HepG2 (cell line): Measurements from ENCODE around the gene TM4SF18. TPM values are rescaled to one million over a fixed set of nuclear protein-coding genes. Genes with fewer than 3 reads are reported as not detected.

ENCODE experiments used
- GATAD2A ChIP-seq: IDR thresholded peaks from 2 replicates; pipeline ENCODE4 v1.6.1; 2016
- IKZF4 ChIP-seq: sonication (generic); formaldehyde crosslinking; IDR thresholded peaks from 2 replicates; pipeline ENCODE4 v1.5.1; 2020; ENCODE audit warnings: borderline replicate concordance, mild to moderate bottlenecking, low read depth, missing genetic modification reagents; ENCODE audit errors: not compliant biosample characterization
- MYNN ChIP-seq: sonication (generic); formaldehyde crosslinking; IDR thresholded peaks from 2 replicates; pipeline ENCODE4 v1.4.0; 2020; ENCODE audit warnings: mild to moderate bottlenecking, low read depth, missing genetic modification reagents
- SIN3A ChIP-seq: IDR thresholded peaks from 2 replicates; pipeline ENCODE4 v1.6.1; 2011; ENCODE audit warnings: low read depth, mild to moderate bottlenecking, control low read depth, low read length, borderline replicate concordance
- SP140L ChIP-seq: sonication (generic); formaldehyde crosslinking; IDR thresholded peaks from 2 replicates; pipeline ENCODE4 v1.4.0; 2020; ENCODE audit warnings: missing genetic modification reagents, borderline replicate concordance
- SPEN ChIP-seq: sonication (generic); formaldehyde crosslinking; IDR thresholded peaks from 2 replicates; pipeline ENCODE4 v1.5.1; 2020; ENCODE audit warnings: low read depth, mild to moderate bottlenecking, missing genetic modification reagents
- TOE1 ChIP-seq: sonication (generic); formaldehyde crosslinking; IDR thresholded peaks from 2 replicates; pipeline ENCODE4 v1.4.0; 2020; ENCODE audit warnings: mild to moderate bottlenecking, missing genetic modification reagents
- ZBTB34 ChIP-seq: sonication (generic); formaldehyde crosslinking; IDR thresholded peaks from 2 replicates; pipeline ENCODE4 v1.8.0; 2022; ENCODE audit warnings: mild to moderate bottlenecking, missing genetic modification reagents
- ZNF407 ChIP-seq: sonication (generic); formaldehyde crosslinking; IDR thresholded peaks from one replicate; pipeline ENCODE4 v1.5.1; 2020; ENCODE audit warnings: mild to moderate bottlenecking, missing genetic modification reagents; ENCODE audit errors: not compliant biosample characterization
- ZNF652 ChIP-seq: IDR thresholded peaks from 2 replicates; pipeline ENCODE4 v1.6.1; 2016; ENCODE audit warnings: low read depth, borderline replicate concordance
- ZNF674 ChIP-seq: sonication (generic); formaldehyde crosslinking; IDR thresholded peaks from 2 replicates; pipeline ENCODE4 v1.5.0; 2020; ENCODE audit warnings: low read depth, mild to moderate bottlenecking, missing genetic modification reagents
- ZNF781 ChIP-seq: sonication (generic); formaldehyde crosslinking; IDR thresholded peaks from 2 replicates; pipeline ENCODE4 v1.5.1; 2020; ENCODE audit warnings: borderline replicate concordance, mild to moderate bottlenecking, missing genetic modification reagents; ENCODE audit errors: not compliant biosample characterization
- polyA plus RNA-seq, 8 experiments: library from polyadenylated mRNA; depleted of rRNA in 3 of 8; stranded (reverse) in 7 of 8; unstranded in 1 of 8; fragments of >200 nt; fragmentation: Illumina TruSeq in 4 of 8; extraction: Trizol in 4 of 8; gene quantifications; 2 replicates each; pipeline versions ENCODE4 v1.2.1 to v1.2.3, GENCODE V29; 2011 to 2016; ENCODE audit warnings: low read depth in 4 of 8, missing spikeins in 1 of 8, mixed read lengths in 1 of 8; ENCODE audit not compliant: insufficient read depth in 1 of 8
- total RNA-seq, 5 experiments: library from RNA; depleted of rRNA; stranded (reverse); fragments of >200 nt; fragmentation: Illumina TruSeq; extraction: Trizol; gene quantifications; 2 replicates each; pipeline ENCODE4 v1.2.3, GENCODE V29; 2016; ENCODE audit warnings: low read depth in 1 of 5
- TF ChIP-seq, protein P1 (sequence below): sonication (generic); formaldehyde crosslinking; IDR thresholded peaks from 2 replicates; pipeline ENCODE4 v1.9.0; 2021; ENCODE audit warnings: mild to moderate bottlenecking, missing genetic modification reagents

Gene TM4SF18
- total and polyA plus RNA-seq, 2 of the 13 experiments (the other 11 are each of a cell fraction or from before 2014, with no cell fraction given), result 0.15 TPM; not detected in 1

- TF ChIP-seq, protein P1, sequence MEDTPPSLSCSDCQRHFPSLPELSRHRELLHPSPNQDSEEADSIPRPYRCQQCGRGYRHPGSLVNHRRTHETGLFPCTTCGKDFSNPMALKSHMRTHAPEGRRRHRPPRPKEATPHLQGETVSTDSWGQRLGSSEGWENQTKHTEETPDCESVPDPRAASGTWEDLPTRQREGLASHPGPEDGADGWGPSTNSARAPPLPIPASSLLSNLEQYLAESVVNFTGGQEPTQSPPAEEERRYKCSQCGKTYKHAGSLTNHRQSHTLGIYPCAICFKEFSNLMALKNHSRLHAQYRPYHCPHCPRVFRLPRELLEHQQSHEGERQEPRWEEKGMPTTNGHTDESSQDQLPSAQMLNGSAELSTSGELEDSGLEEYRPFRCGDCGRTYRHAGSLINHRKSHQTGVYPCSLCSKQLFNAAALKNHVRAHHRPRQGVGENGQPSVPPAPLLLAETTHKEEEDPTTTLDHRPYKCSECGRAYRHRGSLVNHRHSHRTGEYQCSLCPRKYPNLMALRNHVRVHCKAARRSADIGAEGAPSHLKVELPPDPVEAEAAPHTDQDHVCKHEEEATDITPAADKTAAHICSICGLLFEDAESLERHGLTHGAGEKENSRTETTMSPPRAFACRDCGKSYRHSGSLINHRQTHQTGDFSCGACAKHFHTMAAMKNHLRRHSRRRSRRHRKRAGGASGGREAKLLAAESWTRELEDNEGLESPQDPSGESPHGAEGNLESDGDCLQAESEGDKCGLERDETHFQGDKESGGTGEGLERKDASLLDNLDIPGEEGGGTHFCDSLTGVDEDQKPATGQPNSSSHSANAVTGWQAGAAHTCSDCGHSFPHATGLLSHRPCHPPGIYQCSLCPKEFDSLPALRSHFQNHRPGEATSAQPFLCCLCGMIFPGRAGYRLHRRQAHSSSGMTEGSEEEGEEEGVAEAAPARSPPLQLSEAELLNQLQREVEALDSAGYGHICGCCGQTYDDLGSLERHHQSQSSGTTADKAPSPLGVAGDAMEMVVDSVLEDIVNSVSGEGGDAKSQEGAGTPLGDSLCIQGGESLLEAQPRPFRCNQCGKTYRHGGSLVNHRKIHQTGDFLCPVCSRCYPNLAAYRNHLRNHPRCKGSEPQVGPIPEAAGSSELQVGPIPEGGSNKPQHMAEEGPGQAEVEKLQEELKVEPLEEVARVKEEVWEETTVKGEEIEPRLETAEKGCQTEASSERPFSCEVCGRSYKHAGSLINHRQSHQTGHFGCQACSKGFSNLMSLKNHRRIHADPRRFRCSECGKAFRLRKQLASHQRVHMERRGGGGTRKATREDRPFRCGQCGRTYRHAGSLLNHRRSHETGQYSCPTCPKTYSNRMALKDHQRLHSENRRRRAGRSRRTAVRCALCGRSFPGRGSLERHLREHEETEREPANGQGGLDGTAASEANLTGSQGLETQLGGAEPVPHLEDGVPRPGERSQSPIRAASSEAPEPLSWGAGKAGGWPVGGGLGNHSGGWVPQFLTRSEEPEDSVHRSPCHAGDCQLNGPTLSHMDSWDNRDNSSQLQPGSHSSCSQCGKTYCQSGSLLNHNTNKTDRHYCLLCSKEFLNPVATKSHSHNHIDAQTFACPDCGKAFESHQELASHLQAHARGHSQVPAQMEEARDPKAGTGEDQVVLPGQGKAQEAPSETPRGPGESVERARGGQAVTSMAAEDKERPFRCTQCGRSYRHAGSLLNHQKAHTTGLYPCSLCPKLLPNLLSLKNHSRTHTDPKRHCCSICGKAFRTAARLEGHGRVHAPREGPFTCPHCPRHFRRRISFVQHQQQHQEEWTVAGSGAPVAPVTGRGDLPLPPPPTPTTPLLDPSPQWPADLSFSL (CRISPR knock-in tag), result peak; percentile 55; the same call in 1 of the 2 replicates
- TF ChIP-seq MYNN (CRISPR knock-in tag) (no peak), ZNF652 (CRISPR knock-in tag) (peak; percentile 56; the same call in 1 of the 2 replicates), ZNF407 (no peak), IKZF4 (CRISPR knock-in tag) (no peak), ZBTB34 (peak; percentile 66; the same call in 1 of the 2 replicates), SPEN (CRISPR knock-in tag) (no peak), SP140L (no peak; the same call in 1 of the 2 replicates), ZNF781 (no peak), TOE1 (CRISPR knock-in tag) (no peak), SIN3A (no peak), GATAD2A (CRISPR knock-in tag) (peak; percentile 95), ZNF674 (CRISPR knock-in tag) (no peak)
Measured at GRCh38 chr3:149356044-149356592, 22.7 kb upstream of the TM4SF18 start (continued).
